B cell (primary cell): ENCODE data around the gene MBNL1. TPM values are rescaled to one million over a fixed set of nuclear protein-coding genes. Genes with fewer than 3 reads are reported as not detected.
A peak's percentile ranks its signal among the peaks of the same experiment; 100 is the strongest.

Source experiments
- ATAC-seq: fragments of 200-7000 bp; cut with Tn5 transposase; one replicate; pipeline ENCODE4 v1.10.0; 2021; ENCODE audit warnings: low read depth, mild to moderate bottlenecking, moderate number of reproducible peaks, moderate library complexity
- CTCF ChIA-PET: fragments of 350-600 bp; sonication (Branson Sonifier 250); formaldehyde crosslinking; loops from one replicate; lab custom pipeline; 2021; ENCODE audit warnings: antibody characterized with exemption, inconsistent platforms; lab: Charles Lee
- POLR2A ChIA-PET: fragments of 350-600 bp; sonication (Branson Sonifier 250); formaldehyde crosslinking; loops from one replicate; lab custom pipeline; 2021; ENCODE audit warnings: antibody characterized with exemption; lab: Charles Lee
- DNase-seq: peaks from one replicate; pipeline ENCODE4 v3.0.0; 2013
- H2AFZ ChIP-seq: 2 replicates; pipeline ENCODE4 v1.6.1; 2012; ENCODE audit warnings: mild to moderate bottlenecking, low read depth, low read length; ENCODE audit not compliant: insufficient read depth, poor library complexity, severe bottlenecking
- H3K27ac ChIP-seq, 2 donors: 1 replicate in 1 of 2; 2 replicates in 1 of 2; pipeline ENCODE4 v1.5.1; 2012 to 2013; ENCODE audit warnings: low read length in 2 of 2, mild to moderate bottlenecking in 2 of 2, moderate library complexity in 1 of 2
- H3K27me3 ChIP-seq, 4 experiments: fragments of 200-600 bp in 1 of 4; sonication (generic) in 1 of 4; replicated peaks in 1 of 4; 1 replicate in 2 of 4; 2 replicates in 2 of 4; pipeline versions ENCODE4 v1.6.1 to v1.7.0; 2013 to 2016; ENCODE audit warnings: low read length in 3 of 4, mild to moderate bottlenecking in 2 of 4, mixed read lengths in 1 of 4, moderate library complexity in 1 of 4; ENCODE audit not compliant: insufficient read depth in 4 of 4, control insufficient read depth in 3 of 4; ENCODE audit errors: control extremely low read depth in 1 of 4
- H3K36me3 ChIP-seq, 2 experiments: replicated peaks in 1 of 2; 1 replicate in 1 of 2; 2 replicates in 1 of 2; pipeline versions ENCODE4 v1.6.1 to v1.7.1; 2013; ENCODE audit warnings: low read length in 1 of 2; ENCODE audit not compliant: insufficient read depth in 2 of 2, control insufficient read depth in 1 of 2; ENCODE audit errors: control extremely low read depth in 1 of 2, extremely low read depth in 1 of 2
- H3K4me1 ChIP-seq, 2 donors: fragments of 200-600 bp in 1 of 2; sonication (generic) in 1 of 2; 1 replicate in 1 of 2; 2 replicates in 1 of 2; pipeline versions ENCODE4 v1.5.1 to v1.6.1; 2013 to 2017; ENCODE audit warnings: low read length in 2 of 2; ENCODE audit not compliant: control insufficient read depth in 2 of 2, insufficient read depth in 2 of 2
- H3K4me2 ChIP-seq: replicated peaks from 2 replicates; pipeline ENCODE3; 2012; ENCODE audit warnings: mild to moderate bottlenecking, low read depth, low read length; ENCODE audit not compliant: poor library complexity, severe bottlenecking
- H3K4me3 ChIP-seq, 5 experiments: fragments of 200-600 bp in 1 of 5; sonication (generic) in 1 of 5; 1 replicate in 3 of 5; 2 replicates in 2 of 5; pipeline versions ENCODE4 v1.5.1 to v1.7.0; 2011 to 2016; ENCODE audit warnings: low read length in 4 of 5, mild to moderate bottlenecking in 4 of 5, low read depth in 2 of 5, control low read depth in 1 of 5, moderate library complexity in 1 of 5; ENCODE audit not compliant: insufficient read depth in 1 of 5; ENCODE audit errors: control extremely low read depth in 1 of 5, extremely low read depth in 1 of 5
- H3K79me2 ChIP-seq: fragments of 200-600 bp; sonication (generic); one replicate; pipeline ENCODE4 v1.6.0; 2016; ENCODE audit warnings: low read length; ENCODE audit not compliant: control insufficient read depth, insufficient read depth
- H3K9ac ChIP-seq: fragments of 200-600 bp; sonication (generic); 2 replicates; pipeline ENCODE4 v1.6.1; 2017; ENCODE audit warnings: mild to moderate bottlenecking, low read length, moderate library complexity
- H3K9me3 ChIP-seq, 3 donors: one replicate each; pipeline versions ENCODE4 v1.6.1 to v1.7.1; 2013; ENCODE audit warnings: low read length in 2 of 3; ENCODE audit not compliant: control insufficient read depth in 2 of 3, insufficient read depth in 1 of 3; ENCODE audit errors: control extremely low read depth in 1 of 3
- H4K20me1 ChIP-seq: 2 replicates; pipeline ENCODE4 v1.6.0; 2012; ENCODE audit warnings: mild to moderate bottlenecking, low read length; ENCODE audit not compliant: insufficient read depth, control insufficient read depth, poor library complexity, severe bottlenecking
- H3K27ac Mint-ChIP-seq: one replicate; pipeline ENCODE4 v1.8.0; 2021; ENCODE audit warnings: mixed read lengths
- H3K27me3 Mint-ChIP-seq: one replicate; pipeline ENCODE4 v1.8.0; 2021; ENCODE audit warnings: mixed read lengths
- H3K4me1 Mint-ChIP-seq: one replicate; pipeline ENCODE4 v1.8.0; 2021; ENCODE audit warnings: mixed read lengths
- H3K4me3 Mint-ChIP-seq: one replicate; pipeline ENCODE4 v1.8.0; 2021; ENCODE audit warnings: mixed read lengths
- H3K9me3 Mint-ChIP-seq: one replicate; pipeline ENCODE4 v1.8.0; 2022; ENCODE audit warnings: mixed read lengths; ENCODE audit not compliant: insufficient read depth
- CTCF ChIP-seq: fragments of 200-600 bp; IDR thresholded peaks from one replicate; pipeline ENCODE4 v1.8.0; 2022; ENCODE audit warnings: antibody characterized with exemption, mild to moderate bottlenecking
- EZH2 ChIP-seq: IDR thresholded peaks from 2 replicates; pipeline ENCODE4 v1.6.1; 2012; ENCODE audit warnings: borderline replicate concordance, low read depth, mild to moderate bottlenecking, moderate library complexity, low read length; ENCODE audit not compliant: insufficient read depth, poor library complexity, severe bottlenecking
- WGBS: methylation state at CpG from one replicate; pipeline ENCODE4 v1.1.5; 2013; ENCODE audit warnings: missing lambda C conversion rate; ENCODE audit not compliant: insufficient coverage; 5-methylcytosine and 5-hydroxymethylcytosine counted together
- intact Hi-C: fragments of 100-400 bp; cut with micrococcal nuclease; formaldehyde crosslinking; loops from one replicate; pipeline ENCODE4 v1.10.0; 2022
- polyA minus RNA-seq: library from RNA; depleted of rRNA, polyadenylated mRNA; stranded (reverse); fragments of >200 nt; gene quantifications from 2 replicates; pipeline ENCODE4 v1.2.3, GENCODE V29; 2012
- polyA plus RNA-seq: library from polyadenylated mRNA; depleted of rRNA; stranded (reverse); fragments of >200 nt; gene quantifications from 2 replicates; pipeline ENCODE4 v1.2.3, GENCODE V29; 2012
- total RNA-seq, 2 donors: library from RNA; stranded (reverse); fragments of 120-200 nt in 1 of 2; gene quantifications; 1 replicate in 1 of 2; 2 replicates in 1 of 2; pipeline versions ENCODE4 v1.2.3 to v1.2.4, GENCODE V29; 2013 to 2022

MBNL1 gene
- 505 and 514 TPM in 2 replicates for total RNA-seq
- 506 TPM for total RNA-seq (2013)
- 195 and 214 TPM in 2 replicates for polyA plus RNA-seq
- polyA minus RNA-seq, result 780 and 1,051 TPM in 2 replicates

DNA sequence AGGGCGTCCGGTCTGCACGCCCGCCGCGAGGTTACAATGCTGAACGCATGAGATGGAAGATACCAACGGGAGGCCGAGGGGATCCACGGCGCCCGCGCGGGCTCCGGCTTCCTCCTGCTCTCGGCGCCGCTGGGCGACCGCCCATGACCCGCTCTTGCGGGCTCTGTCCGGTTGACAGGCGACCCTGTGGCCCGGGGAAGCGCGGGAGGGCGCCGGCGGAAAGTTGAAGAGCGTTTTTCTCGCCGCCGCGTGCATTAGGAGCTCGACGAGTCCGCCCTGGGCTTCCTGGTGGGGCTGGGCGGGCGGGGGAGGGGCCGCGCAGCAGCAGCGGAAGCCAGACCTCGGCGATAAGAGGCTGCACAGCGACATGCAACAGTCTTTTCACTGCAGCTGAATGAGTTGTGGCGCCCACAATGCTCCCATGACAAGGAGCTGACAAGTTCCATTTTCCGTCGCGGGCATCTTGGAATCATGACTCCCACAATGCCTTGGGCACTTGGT is at the start of gene MBNL1:
TSS of gene MBNL1 (plus strand) at position 375 of the 501 bp plus-strand sequence. CDS start 31,265 bp downstream, outside the sequence.
- ATAC-seq, result peak; percentile 67
- peak within 1 kb of the TSS; percentile 81 for H2AFZ ChIP-seq
- H3K9me3 Mint-ChIP-seq, result no peaks in the 10 kb centered on the region
- no peak for DNase-seq
- H3K27me3 Mint-ChIP-seq, result no peaks in the 10 kb centered on the region
- peak within 1 kb of the TSS; percentile 95 for H3K9ac ChIP-seq
- no peak for TF ChIP-seq EZH2
- no peak for TF ChIP-seq CTCF
- peak within 1 kb of the TSS; percentile 91 to 100 (median 93) for H3K4me3 ChIP-seq
- peak within 1 kb of the TSS; percentile 86 to 93 for H3K27ac ChIP-seq
- H3K9me3 ChIP-seq, result no peaks in the 10 kb centered on the region
- H3K4me1 Mint-ChIP-seq, result peaks cover 63% of the 10 kb centered on the region
- peaks cover 92% of the 10 kb centered on the region for H3K79me2 ChIP-seq
- intact Hi-C loops, result loop anchor here (1.0 to 2.0 kb wide), 8 partner anchors 10 to 1860 kb away; partner anchors contain the start of gene TSC22D2
- peak within 1 kb of the TSS; percentile 87 for H3K4me3 Mint-ChIP-seq
- H3K4me1 ChIP-seq, result peaks cover 29 to 49% of the 10 kb centered on the region in 2 donors
- peak within 1 kb of the TSS; percentile 90 for H3K4me2 ChIP-seq
- H4K20me1 ChIP-seq, result peaks cover 16% of the 10 kb centered on the region
- H3K27me3 ChIP-seq, result no peaks in the 10 kb centered on the region
- ChIA-PET POLR2A (interaction anchor here (0.7 to 3.3 kb wide), 17 partner anchors 10 to 104 kb away, joined by 3 to 52 read pairs (median 8); no protein-coding TSS in a partner anchor), CTCF (interaction anchor here (0.7 to 3.7 kb wide), 18 partner anchors 10 to 256 kb away, joined by 3 to 29 read pairs (median 4); no protein-coding TSS in a partner anchor)
- H3K27ac Mint-ChIP-seq, result peak within 1 kb of the TSS; percentile 96
- WGBS, result under 1% methylated on average over 50 of the region's 50 CpGs
- H3K36me3 ChIP-seq, result peaks cover 0 to 2% of the 10 kb centered on the region in 2 experiments

DNA sequence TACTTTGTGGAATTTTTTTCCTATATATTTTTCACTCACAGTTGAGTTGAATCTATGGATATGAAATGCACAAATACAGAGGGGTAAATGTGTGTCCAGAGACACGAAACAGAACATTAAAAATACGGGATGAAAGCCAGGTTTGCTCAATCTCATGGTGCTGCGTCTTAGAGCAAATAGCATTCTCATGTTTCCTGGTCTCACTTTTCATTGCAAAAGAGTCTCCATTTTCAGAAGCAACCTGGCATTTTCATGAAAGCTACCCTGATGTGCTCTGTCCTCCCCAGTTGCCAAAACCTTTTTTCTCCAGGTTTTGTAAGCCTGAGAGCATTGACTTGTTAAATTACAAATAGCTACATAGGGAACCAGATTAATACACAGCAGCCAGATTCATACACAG is 49.5 kb upstream of the MBNL1 start:
- H3K4me3 Mint-ChIP-seq, result peak overlapping the region; percentile 85
- POLR2A ChIA-PET, result interaction anchor here (1.4 to 2.4 kb wide), 2 partner anchors 24 to 25 kb away, joined by 3 to 6 read pairs; no protein-coding TSS in a partner anchor

More for the DNA sequence above, 49.5 kb upstream of the MBNL1 start:
- peaks cover 0 to 7% (median 0%) of the 10 kb centered on the region in 3 donors for H3K9me3 ChIP-seq
- no peaks in the 10 kb centered on the region for H3K27me3 ChIP-seq
- Mint-ChIP-seq H3K27ac (peak overlapping the region; percentile 91), H3K9me3 (no peaks in the 10 kb centered on the region), H3K27me3 (no peaks in the 10 kb centered on the region), H3K4me1 (peaks cover 52% of the 10 kb centered on the region)
- DNase-seq, result no peak
- TF ChIP-seq CTCF, result no peak
- TF ChIP-seq EZH2, result no peak
- H3K4me3 ChIP-seq, result peak overlapping the region in 2 of 5 experiments; percentile 12 to 39
- ATAC-seq, result no peak
- H3K4me2 ChIP-seq, result peak overlapping the region; percentile 51
- peak overlapping the region; percentile 67 for H2AFZ ChIP-seq
- CTCF ChIA-PET, result interaction anchor here (0.8 to 3.7 kb wide), 4 partner anchors 15 to 36 kb away, joined by 3 to 14 read pairs (median 8); no protein-coding TSS in a partner anchor
- H3K4me1 ChIP-seq, result peaks cover 24 to 45% of the 10 kb centered on the region in 2 donors
- H3K27ac ChIP-seq, result no peak overlapping the region
- H3K9ac ChIP-seq, result peak overlapping the region; percentile 29
- no peaks in the 10 kb centered on the region for H4K20me1 ChIP-seq
- intact Hi-C loops, result loop anchor here (2.0 kb wide), 1 partner anchor 14 kb away; no protein-coding TSS in a partner anchor
- H3K36me3 ChIP-seq, result no peaks in the 10 kb centered on the region
- WGBS, result 66% methylated on average over 3 of the region's 3 CpGs
- H3K79me2 ChIP-seq, result peaks cover 19% of the 10 kb centered on the region
